ENCODE data around the gene GLYATL3.

GLYATL3 gene

GRCh38 chr6:49552596-49552995 is 52.9 kb downstream of the GLYATL3 start:
- POLR2A ChIA-PET = no interaction called here
- no peak overlapping the region for H3K4me3 ChIP-seq (ENCODE audit: low read depth, low read length)
- DNase-seq (ENCODE audit: low read depth, low spot score) = no peak

DNA sequence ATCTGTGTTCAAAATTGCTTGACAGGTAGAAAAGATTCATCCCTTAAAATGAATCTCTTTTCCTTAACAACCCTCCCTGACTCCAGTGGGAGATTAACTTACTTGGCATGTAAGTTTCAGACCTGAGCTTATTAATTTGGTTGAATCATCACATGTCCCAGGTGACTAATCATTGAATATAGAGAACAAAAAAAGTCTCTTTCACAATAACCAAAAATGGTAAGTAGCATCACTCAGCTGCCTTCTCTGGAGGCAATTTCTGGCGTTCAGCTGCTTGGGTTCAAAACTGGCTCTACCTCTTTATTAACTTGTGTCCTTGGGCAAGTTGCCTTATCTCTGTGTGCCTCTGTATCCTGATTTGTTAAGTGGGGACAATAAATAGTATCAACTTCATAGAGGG is 53.7 kb downstream of the GLYATL3 start:
- H3K4me3 ChIP-seq (ENCODE audit: low read depth, low read length) = no peak overlapping the region
- CTCF ChIA-PET = interaction anchor here (1.6 to 3.3 kb wide), 2 partner anchors 18 to 21 kb away, joined by 3 to 12 read pairs; no protein-coding TSS in a partner anchor
- no peak for DNase-seq (ENCODE audit: low read depth, low spot score)

More at GRCh38 chr6:49552596-49552995, 52.9 kb downstream of the GLYATL3 start:
- CTCF ChIA-PET = interaction anchor here (1.6 to 3.3 kb wide), 2 partner anchors 17 to 21 kb away, joined by 3 to 12 read pairs; no protein-coding TSS in a partner anchor
- no peak for TF ChIP-seq CTCF (IDR thresholded peaks at IDR 0.05; ENCODE audit: insufficient read depth, low read length, missing control alignments)

GRCh38 chr6:49555951-49556350 is 56.2 kb downstream of the GLYATL3 start:
- ChIA-PET CTCF (no interaction called here), POLR2A (no interaction called here)
- no peak for TF ChIP-seq CTCF (IDR thresholded peaks at IDR 0.05; ENCODE audit: insufficient read depth, low read length, missing control alignments)
- no peak for DNase-seq (ENCODE audit: low read depth, low spot score)
- no peak overlapping the region for H3K4me3 ChIP-seq (ENCODE audit: low read depth, low read length)

More for the DNA sequence above, 53.7 kb downstream of the GLYATL3 start:
- POLR2A ChIA-PET = no interaction called here
- no peak for TF ChIP-seq CTCF (IDR thresholded peaks at IDR 0.05; ENCODE audit: insufficient read depth, low read length, missing control alignments)

DNA sequence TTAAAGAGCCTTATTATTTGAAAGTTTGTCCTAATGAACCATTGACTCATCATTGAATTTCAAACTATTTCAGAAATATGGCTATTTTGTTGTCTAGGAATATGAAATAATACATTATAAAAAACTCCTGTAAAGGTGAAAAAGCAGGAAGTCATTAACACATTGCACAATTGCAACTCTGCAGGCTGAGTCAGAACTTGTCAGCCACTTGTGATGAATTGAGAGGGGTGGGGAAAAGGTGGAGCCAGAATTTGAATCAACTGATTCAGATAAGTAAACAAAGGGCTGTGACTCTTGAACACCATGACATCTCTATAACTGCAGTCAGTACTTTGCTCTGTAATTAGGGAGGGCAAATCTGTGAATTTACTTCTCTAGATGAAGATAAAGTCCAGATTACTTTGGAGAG is 56.7 kb downstream of the GLYATL3 start:
- no peak overlapping the region for H3K4me3 ChIP-seq (ENCODE audit: low read depth, low read length)
- no peak for TF ChIP-seq CTCF (IDR thresholded peaks at IDR 0.05; ENCODE audit: insufficient read depth, low read length, missing control alignments)
- ChIA-PET POLR2A (no interaction called here), CTCF (no interaction called here)
- no peak for DNase-seq (ENCODE audit: low read depth, low spot score)

DNA sequence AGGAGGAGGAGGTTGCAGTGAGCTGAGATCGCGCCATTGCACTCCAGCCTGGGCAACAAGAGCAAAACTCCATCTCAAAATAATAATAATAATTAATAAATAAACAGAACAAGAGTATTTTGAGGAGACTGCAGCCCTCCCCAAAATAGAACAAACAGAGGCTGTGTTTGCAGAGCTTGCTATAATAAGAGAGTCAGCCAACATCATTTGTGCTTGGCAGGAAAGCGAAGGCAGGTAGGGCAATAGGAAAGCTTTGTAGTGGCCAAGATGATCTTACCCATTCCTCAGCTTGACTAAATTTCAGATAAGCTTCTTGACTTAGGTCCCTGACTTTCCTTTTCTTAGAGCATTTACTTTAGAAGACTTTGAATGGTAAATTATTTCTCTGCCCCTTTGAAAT is 57.5 kb downstream of the GLYATL3 start:
- ChIA-PET POLR2A (no interaction called here), CTCF (no interaction called here)
- no peak for DNase-seq (ENCODE audit: low read depth, low spot score)
- no peak for TF ChIP-seq CTCF (IDR thresholded peaks at IDR 0.05; ENCODE audit: insufficient read depth, low read length, missing control alignments)
- H3K4me3 ChIP-seq (ENCODE audit: low read depth, low read length) = no peak overlapping the region

GRCh38 chr6:49558238-49558637 is 58.5 kb downstream of the GLYATL3 start:
- CTCF ChIA-PET = no interaction called here
- no peak overlapping the region for H3K4me3 ChIP-seq (ENCODE audit: low read depth, low read length)
- DNase-seq (ENCODE audit: low read depth, low spot score) = no peak
- POLR2A ChIA-PET = no interaction called here
- TF ChIP-seq CTCF (IDR thresholded peaks at IDR 0.05; ENCODE audit: insufficient read depth, low read length, missing control alignments) = no peak

All from AG04449 (cell line).